ENCODE results near the gene BCL7C. TPM values are rescaled to one million over a fixed set of nuclear protein-coding genes. Genes with fewer than 3 reads are reported as not detected.
"Not testable (repeated sequence)": the region's sequence is repeated elsewhere in the genome, so short reads cannot be mapped to it uniquely, and the experiment has no call there.

Gene BCL7C
- total RNA-seq, 1 donor, result 33.3 TPM

GRCh38 chr16:30866031-30866430 lies 27.8 kb downstream of the BCL7C start:
- Histone ChIP-seq H3K36me3 (ENCODE audit: insufficient read depth, low read length) (peaks cover 3% of the 10 kb centered on the region), H3K4me1 (ENCODE audit: insufficient read depth, low read length) (no peaks in the 10 kb centered on the region), H4K20me1 (ENCODE audit: insufficient read depth, low read length) (no peaks in the 10 kb centered on the region), H3K79me2 (ENCODE audit: insufficient read depth, low read length) (no peaks in the 10 kb centered on the region), H3K27ac (ENCODE audit: low read depth, low read length) (no peak overlapping the region), H3K4me2 (ENCODE audit: insufficient read depth, low read length) (no peak overlapping the region), H2AFZ (ENCODE audit: low read length) (no peak overlapping the region), H3K9me3 (ENCODE audit: low read depth, low read length) (no peaks in the 10 kb centered on the region), H3K27me3 (ENCODE audit: insufficient read depth, low read length) (no peaks in the 10 kb centered on the region), H3K4me3 (ENCODE audit: insufficient read depth, low read length) (no peak overlapping the region)
- DNase-seq (ENCODE audit: insufficient read length, low spot score, missing footprints), result no peak
- no peak for TF ChIP-seq CTCF (IDR thresholded peaks at IDR 0.05; ENCODE audit: extremely low read depth, low read depth, low read length)

- H4K20me1 ChIP-seq (ENCODE audit: insufficient read depth, low read length); H3K4me2 ChIP-seq (ENCODE audit: insufficient read depth, low read length); H3K36me3 ChIP-seq (ENCODE audit: insufficient read depth, low read length); H3K79me2 ChIP-seq (ENCODE audit: insufficient read depth, low read length); DNase-seq (ENCODE audit: insufficient read length, low spot score, missing footprints); H3K27ac ChIP-seq (ENCODE audit: low read depth, low read length); H3K4me1 ChIP-seq (ENCODE audit: insufficient read depth, low read length); H3K4me3 ChIP-seq (ENCODE audit: insufficient read depth, low read length); H2AFZ ChIP-seq (ENCODE audit: low read length); H3K9me3 ChIP-seq (ENCODE audit: low read depth, low read length); H3K27me3 ChIP-seq (ENCODE audit: insufficient read depth, low read length): not testable (repeated sequence)
These were observed 30.7 kb downstream of the BCL7C start for GRCh38 chr16:30863178-30863577.

GRCh38 chr16:30860729-30861128 lies 33.1 kb downstream of the BCL7C start:
- not testable (repeated sequence) for DNase-seq (ENCODE audit: insufficient read length, low spot score, missing footprints); H4K20me1 ChIP-seq (ENCODE audit: insufficient read depth, low read length); H2AFZ ChIP-seq (ENCODE audit: low read length); H3K79me2 ChIP-seq (ENCODE audit: insufficient read depth, low read length); H3K9me3 ChIP-seq (ENCODE audit: low read depth, low read length); H3K27me3 ChIP-seq (ENCODE audit: insufficient read depth, low read length); H3K4me3 ChIP-seq (ENCODE audit: insufficient read depth, low read length); H3K27ac ChIP-seq (ENCODE audit: low read depth, low read length); H3K36me3 ChIP-seq (ENCODE audit: insufficient read depth, low read length); H3K4me2 ChIP-seq (ENCODE audit: insufficient read depth, low read length); H3K4me1 ChIP-seq (ENCODE audit: insufficient read depth, low read length)

GRCh38 chr16:30858829-30859423 lies 35.0 kb downstream of the BCL7C start:
- H3K4me1 ChIP-seq (ENCODE audit: insufficient read depth, low read length), result no peaks in the 10 kb centered on the region
- no peak overlapping the region for H3K27ac ChIP-seq (ENCODE audit: low read depth, low read length)
- TF ChIP-seq CTCF (IDR thresholded peaks at IDR 0.05; ENCODE audit: extremely low read depth, low read depth, low read length), result no peak
- no peak overlapping the region for H3K4me2 ChIP-seq (ENCODE audit: insufficient read depth, low read length)
- DNase-seq (ENCODE audit: insufficient read length, low spot score, missing footprints), result no peak
- H3K9me3 ChIP-seq (ENCODE audit: low read depth, low read length), result no peaks in the 10 kb centered on the region
- no peaks in the 10 kb centered on the region for H3K27me3 ChIP-seq (ENCODE audit: insufficient read depth, low read length)
- no peaks in the 10 kb centered on the region for H3K36me3 ChIP-seq (ENCODE audit: insufficient read depth, low read length)
- peaks cover 6% of the 10 kb centered on the region for H4K20me1 ChIP-seq (ENCODE audit: insufficient read depth, low read length)
- H3K79me2 ChIP-seq (ENCODE audit: insufficient read depth, low read length), result no peaks in the 10 kb centered on the region
- no peak overlapping the region for H2AFZ ChIP-seq (ENCODE audit: low read length)
- no peak overlapping the region for H3K4me3 ChIP-seq (ENCODE audit: insufficient read depth, low read length)

- Histone ChIP-seq H3K79me2 (ENCODE audit: insufficient read depth, low read length) (no peaks in the 10 kb centered on the region), H3K27ac (ENCODE audit: low read depth, low read length) (no peak overlapping the region), H4K20me1 (ENCODE audit: insufficient read depth, low read length) (peaks cover 6% of the 10 kb centered on the region), H3K4me3 (ENCODE audit: insufficient read depth, low read length) (no peak overlapping the region), H3K9me3 (ENCODE audit: low read depth, low read length) (no peaks in the 10 kb centered on the region), H2AFZ (ENCODE audit: low read length) (no peak overlapping the region), H3K36me3 (ENCODE audit: insufficient read depth, low read length) (no peaks in the 10 kb centered on the region), H3K4me1 (ENCODE audit: insufficient read depth, low read length) (no peaks in the 10 kb centered on the region), H3K4me2 (ENCODE audit: insufficient read depth, low read length) (no peak overlapping the region), H3K27me3 (ENCODE audit: insufficient read depth, low read length) (no peaks in the 10 kb centered on the region)
- TF ChIP-seq CTCF (IDR thresholded peaks at IDR 0.05; ENCODE audit: extremely low read depth, low read depth, low read length), result no peak
- no peak for DNase-seq (ENCODE audit: insufficient read length, low spot score, missing footprints)
These were observed 35.8 kb downstream of the BCL7C start for GRCh38 chr16:30858111-30858495.

Data from osteoblast (primary cell).